ENCODE data around the gene DEFB129. TPM values are rescaled to one million over a fixed set of nuclear protein-coding genes. Genes with fewer than 3 reads are reported as not detected.
A peak's percentile ranks its signal among the peaks of the same experiment; 100 is the strongest.
"Not testable (repeated sequence)": the region's sequence is repeated elsewhere in the genome, so short reads cannot be mapped to it uniquely, and the experiment has no call there.

DEFB129 gene
- total and polyA plus RNA-seq, 2 donors: not detected

GRCh38 chr20:214383-214782 is 12.7 kb upstream of the DEFB129 start:
- Histone ChIP-seq H3K4me3 (ENCODE audit: low read length in 2 of 2) (no peak overlapping the region), H3K4me1 (ENCODE audit: control insufficient read depth in 2 of 2, insufficient read depth in 2 of 2, low read length in 2 of 2) (no peaks in the 10 kb centered on the region), H3K27ac (ENCODE audit: low read depth in 1 of 2, low read length in 1 of 2) (no peak overlapping the region), H3K27me3 (ENCODE audit: control insufficient read depth in 2 of 2, insufficient read depth in 1 of 2, low read length in 1 of 2) (peaks cover 0 to 2% of the 10 kb centered on the region in 2 donors), H3K36me3 (ENCODE audit: control insufficient read depth in 2 of 2, insufficient read depth in 2 of 2, low read length in 1 of 2) (no peaks in the 10 kb centered on the region), H3K9me3 (ENCODE audit: control insufficient read depth in 2 of 2, insufficient read depth in 1 of 2, low read length in 1 of 2) (no peaks in the 10 kb centered on the region)
- WGBS: 96% methylated on average over 2 of the region's 2 CpGs
- no peak for DNase-seq (ENCODE audit: low read depth in 6 of 9, low spot score in 9 of 9)

DNA sequence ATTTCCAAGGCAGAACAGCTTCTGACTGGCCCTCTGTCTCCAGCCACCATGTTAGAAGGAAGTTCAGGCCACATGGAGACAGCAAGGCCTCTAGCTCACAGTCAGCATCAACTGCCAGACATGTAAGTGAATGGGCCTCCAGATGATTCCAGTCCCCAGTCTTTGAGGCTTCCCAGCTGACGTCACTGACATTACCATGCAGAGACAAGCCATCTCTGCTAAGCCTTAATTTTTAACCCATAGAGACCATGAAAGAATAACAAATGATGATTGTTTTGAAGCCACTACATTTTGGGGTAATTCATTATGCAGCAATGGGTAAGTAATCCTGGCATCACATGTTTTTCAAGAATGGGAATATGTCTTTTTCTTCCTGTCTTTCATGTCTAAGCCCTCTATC is 11.3 kb upstream of the DEFB129 start:
- peaks cover 0 to 1% of the 10 kb centered on the region in 2 donors for H3K27me3 ChIP-seq (ENCODE audit: control insufficient read depth in 2 of 2, insufficient read depth in 1 of 2, low read length in 1 of 2)
- H3K9me3 ChIP-seq (ENCODE audit: control insufficient read depth in 2 of 2, insufficient read depth in 1 of 2, low read length in 1 of 2): no peaks in the 10 kb centered on the region
- no peak overlapping the region for H3K27ac ChIP-seq (ENCODE audit: low read depth in 1 of 2, low read length in 1 of 2)
- no peak for DNase-seq (ENCODE audit: low read depth in 6 of 9, low spot score in 9 of 9)
- no peaks in the 10 kb centered on the region for H3K36me3 ChIP-seq (ENCODE audit: control insufficient read depth in 2 of 2, insufficient read depth in 2 of 2, low read length in 1 of 2)
- 95% methylated on average over 1 of the region's 1 CpG for WGBS
- H3K4me3 ChIP-seq (ENCODE audit: low read length in 2 of 2): no peak overlapping the region
- no peaks in the 10 kb centered on the region for H3K4me1 ChIP-seq (ENCODE audit: control insufficient read depth in 2 of 2, insufficient read depth in 2 of 2, low read length in 2 of 2)

GRCh38 chr20:217266-217665 is 9.8 kb upstream of the DEFB129 start:
- H3K27me3 ChIP-seq (ENCODE audit: control insufficient read depth in 2 of 2, insufficient read depth in 1 of 2, low read length in 1 of 2): no peaks in the 10 kb centered on the region
- H3K9me3 ChIP-seq (ENCODE audit: control insufficient read depth in 2 of 2, insufficient read depth in 1 of 2, low read length in 1 of 2): no peaks in the 10 kb centered on the region
- H3K4me1 ChIP-seq (ENCODE audit: control insufficient read depth in 2 of 2, insufficient read depth in 2 of 2, low read length in 2 of 2): no peaks in the 10 kb centered on the region
- H3K27ac ChIP-seq (ENCODE audit: low read depth in 1 of 2, low read length in 1 of 2): no peak overlapping the region
- H3K4me3 ChIP-seq (ENCODE audit: low read length in 2 of 2): no peak overlapping the region
- WGBS: 95% methylated on average over 1 of the region's 1 CpG
- DNase-seq (ENCODE audit: low read depth in 6 of 9, low spot score in 9 of 9): no peak
- no peaks in the 10 kb centered on the region for H3K36me3 ChIP-seq (ENCODE audit: control insufficient read depth in 2 of 2, insufficient read depth in 2 of 2, low read length in 1 of 2)

DNA sequence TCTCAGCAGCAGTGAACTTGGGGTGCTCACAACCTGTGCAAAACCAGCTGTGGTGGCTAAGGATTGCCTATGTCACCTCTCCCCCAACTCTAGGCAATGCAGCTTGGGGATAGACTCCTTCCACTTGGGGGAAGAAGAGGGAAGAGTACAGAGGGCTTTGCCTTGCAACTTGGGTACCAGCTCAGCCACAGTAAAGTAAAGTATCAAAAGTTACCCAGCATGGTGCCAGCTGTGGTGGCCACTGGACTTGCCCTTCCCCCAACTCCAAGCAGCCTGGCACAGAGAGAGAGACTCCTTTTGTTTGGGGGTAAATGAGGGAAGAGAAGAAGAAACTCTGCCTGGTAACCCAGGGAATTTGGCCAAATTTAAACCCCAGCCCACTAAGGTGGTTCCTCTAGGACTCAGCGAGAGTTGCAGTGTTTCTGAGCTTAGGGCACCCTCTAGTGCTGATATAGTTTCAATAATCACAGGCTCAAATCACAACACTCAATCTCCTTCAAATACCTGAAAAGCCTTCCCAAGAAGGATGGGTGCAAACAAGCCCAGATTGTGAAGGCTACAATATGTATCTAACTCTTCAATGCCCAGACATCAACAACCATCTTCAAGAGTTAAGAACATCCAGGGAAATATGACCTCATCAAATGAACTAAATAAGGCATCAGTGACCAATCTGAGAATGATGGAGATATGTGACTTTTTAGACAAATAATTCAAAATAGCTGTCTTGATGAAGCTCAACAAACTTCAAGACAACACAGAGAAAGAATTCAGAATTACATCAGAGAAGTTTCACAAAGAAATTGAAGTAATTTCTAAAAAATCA is 7.6 kb upstream of the DEFB129 start:
- Histone ChIP-seq H3K9me3 (ENCODE audit: control insufficient read depth in 2 of 2, insufficient read depth in 1 of 2, low read length in 1 of 2) (no peaks in the 10 kb centered on the region), H3K4me3 (ENCODE audit: low read length in 2 of 2) (no peak overlapping the region), H3K36me3 (ENCODE audit: control insufficient read depth in 2 of 2, insufficient read depth in 2 of 2, low read length in 1 of 2) (no peaks in the 10 kb centered on the region), H3K27ac (ENCODE audit: low read depth in 1 of 2, low read length in 1 of 2) (no peak overlapping the region), H3K4me1 (ENCODE audit: control insufficient read depth in 2 of 2, insufficient read depth in 2 of 2, low read length in 2 of 2) (no peaks in the 10 kb centered on the region), H3K27me3 (ENCODE audit: control insufficient read depth in 2 of 2, insufficient read depth in 1 of 2, low read length in 1 of 2) (no peaks in the 10 kb centered on the region)
- DNase-seq (ENCODE audit: low read depth in 6 of 9, low spot score in 9 of 9): peak in 1 of 9 donors; percentile 10
- WGBS: 2% methylated on average over 1 of the region's 1 CpG

DNA sequence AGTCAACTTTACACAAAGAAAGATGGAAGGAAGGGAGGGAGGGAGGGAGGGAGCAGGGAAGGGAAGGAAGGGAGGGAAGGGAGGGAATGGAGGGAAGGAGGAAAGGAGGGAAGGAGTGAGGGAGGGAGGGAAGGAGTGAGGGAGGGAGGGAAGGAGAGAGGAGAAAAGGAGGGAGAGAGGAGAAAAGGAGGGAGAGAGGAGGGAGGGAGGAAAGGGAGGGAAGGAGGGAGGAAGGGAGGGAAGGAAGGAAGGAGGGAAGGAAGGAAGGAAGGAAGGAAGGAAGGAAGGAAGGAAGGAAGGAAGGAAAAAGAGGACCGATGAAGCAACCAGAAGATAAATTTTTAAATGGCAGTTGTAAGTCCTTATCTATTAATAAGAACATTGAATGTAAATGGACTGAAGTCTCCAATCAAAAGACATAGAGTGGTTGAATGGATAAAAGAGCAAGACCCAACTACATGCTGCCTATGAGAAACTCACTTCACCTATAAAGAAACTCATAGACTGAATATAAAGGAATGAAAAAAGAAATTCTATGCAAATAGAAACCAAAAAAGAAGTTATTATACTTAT is 5.7 kb upstream of the DEFB129 start:
- no peaks in the 10 kb centered on the region for H3K27me3 ChIP-seq (ENCODE audit: control insufficient read depth in 2 of 2, insufficient read depth in 1 of 2, low read length in 1 of 2)
- no peaks in the 10 kb centered on the region for H3K9me3 ChIP-seq (ENCODE audit: control insufficient read depth in 2 of 2, insufficient read depth in 1 of 2, low read length in 1 of 2)
- no peak for DNase-seq (ENCODE audit: low read depth in 6 of 9, low spot score in 9 of 9)
- H3K4me1 ChIP-seq (ENCODE audit: control insufficient read depth in 2 of 2, insufficient read depth in 2 of 2, low read length in 2 of 2): no peaks in the 10 kb centered on the region
- no peak overlapping the region for H3K27ac ChIP-seq (ENCODE audit: low read depth in 1 of 2, low read length in 1 of 2)
- H3K4me3 ChIP-seq (ENCODE audit: low read length in 2 of 2): no peak overlapping the region
- 70% methylated on average over 1 of the region's 1 CpG for WGBS
- no peaks in the 10 kb centered on the region for H3K36me3 ChIP-seq (ENCODE audit: control insufficient read depth in 2 of 2, insufficient read depth in 2 of 2, low read length in 1 of 2)

DNA sequence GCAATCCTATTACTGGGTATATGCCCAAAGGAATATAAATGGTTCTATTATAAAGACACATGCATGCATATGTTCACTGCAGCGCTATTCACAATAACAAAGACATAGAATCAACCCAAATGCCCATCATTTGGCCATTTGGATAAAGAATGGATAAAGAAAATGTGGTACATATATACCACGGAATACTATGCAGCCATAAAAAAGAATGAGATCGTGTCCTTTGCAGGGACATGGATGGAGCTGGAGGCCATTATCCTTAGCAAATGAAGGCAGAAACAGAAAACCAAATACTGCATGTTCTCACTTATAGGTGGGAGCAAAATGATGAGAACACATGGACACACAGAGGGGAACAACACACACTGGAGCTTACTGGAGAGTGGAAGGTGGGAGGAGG is 1.2 kb upstream of the DEFB129 start:
- not testable (repeated sequence) for H3K27me3 ChIP-seq (ENCODE audit: control insufficient read depth in 2 of 2, insufficient read depth in 1 of 2, low read length in 1 of 2); H3K27ac ChIP-seq (ENCODE audit: low read depth in 1 of 2, low read length in 1 of 2); DNase-seq (ENCODE audit: low read depth in 6 of 9, low spot score in 9 of 9); H3K4me1 ChIP-seq (ENCODE audit: control insufficient read depth in 2 of 2, insufficient read depth in 2 of 2, low read length in 2 of 2); H3K9me3 ChIP-seq (ENCODE audit: control insufficient read depth in 2 of 2, insufficient read depth in 1 of 2, low read length in 1 of 2); H3K36me3 ChIP-seq (ENCODE audit: control insufficient read depth in 2 of 2, insufficient read depth in 2 of 2, low read length in 1 of 2); H3K4me3 ChIP-seq (ENCODE audit: low read length in 2 of 2)
- 95% methylated on average over 3 of the region's 3 CpGs for WGBS

GRCh38 chr20:227439-228105 is 514 bp downstream of the DEFB129 start:
- DNase-seq (ENCODE audit: low read depth in 6 of 9, low spot score in 9 of 9): peak in 2 of 9 donors; percentile 27 to 39
- H3K36me3 ChIP-seq (ENCODE audit: control insufficient read depth in 2 of 2, insufficient read depth in 2 of 2, low read length in 1 of 2): no peaks in the 10 kb centered on the region
- peaks cover 0 to 2% of the 10 kb centered on the region in 2 donors for H3K4me1 ChIP-seq (ENCODE audit: control insufficient read depth in 2 of 2, insufficient read depth in 2 of 2, low read length in 2 of 2)
- no peaks in the 10 kb centered on the region for H3K27me3 ChIP-seq (ENCODE audit: control insufficient read depth in 2 of 2, insufficient read depth in 1 of 2, low read length in 1 of 2)
- H3K4me3 ChIP-seq (ENCODE audit: low read length in 2 of 2): no peak overlapping the region
- H3K9me3 ChIP-seq (ENCODE audit: control insufficient read depth in 2 of 2, insufficient read depth in 1 of 2, low read length in 1 of 2): no peaks in the 10 kb centered on the region
- WGBS: 37% methylated on average over 3 of the region's 3 CpGs
- H3K27ac ChIP-seq (ENCODE audit: low read depth in 1 of 2, low read length in 1 of 2): peak overlapping the region in 1 of 2 donors; percentile 68

GRCh38 chr20:235891-236290 is 8.8 kb downstream of the DEFB129 start:
- WGBS: 97% methylated on average over 1 of the region's 1 CpG
- H3K27me3 ChIP-seq (ENCODE audit: control insufficient read depth in 2 of 2, insufficient read depth in 1 of 2, low read length in 1 of 2): no peaks in the 10 kb centered on the region
- no peak overlapping the region for H3K4me3 ChIP-seq (ENCODE audit: low read length in 2 of 2)
- no peak overlapping the region for H3K27ac ChIP-seq (ENCODE audit: low read depth in 1 of 2, low read length in 1 of 2)
- H3K9me3 ChIP-seq (ENCODE audit: control insufficient read depth in 2 of 2, insufficient read depth in 1 of 2, low read length in 1 of 2): no peaks in the 10 kb centered on the region
- H3K4me1 ChIP-seq (ENCODE audit: control insufficient read depth in 2 of 2, insufficient read depth in 2 of 2, low read length in 2 of 2): peaks cover 2 to 6% of the 10 kb centered on the region in 2 donors
- DNase-seq (ENCODE audit: low read depth in 6 of 9, low spot score in 9 of 9): no peak
- no peaks in the 10 kb centered on the region for H3K36me3 ChIP-seq (ENCODE audit: control insufficient read depth in 2 of 2, insufficient read depth in 2 of 2, low read length in 1 of 2)

GRCh38 chr20:237489-237888 is 10.4 kb downstream of the DEFB129 start:
- DNase-seq (ENCODE audit: low read depth in 6 of 9, low spot score in 9 of 9): peak in 6 of 9 donors; percentile 17 to 61 (median 31)
- peaks cover 2 to 6% of the 10 kb centered on the region in 2 donors for H3K4me1 ChIP-seq (ENCODE audit: control insufficient read depth in 2 of 2, insufficient read depth in 2 of 2, low read length in 2 of 2)
- H3K4me3 ChIP-seq (ENCODE audit: low read length in 2 of 2): no peak overlapping the region
- peak overlapping the region; percentile 49 to 65 for H3K27ac ChIP-seq (ENCODE audit: low read depth in 1 of 2, low read length in 1 of 2)
- WGBS: 12% methylated on average over 4 of the region's 4 CpGs
- H3K9me3 ChIP-seq (ENCODE audit: control insufficient read depth in 2 of 2, insufficient read depth in 1 of 2, low read length in 1 of 2): no peaks in the 10 kb centered on the region
- no peaks in the 10 kb centered on the region for H3K36me3 ChIP-seq (ENCODE audit: control insufficient read depth in 2 of 2, insufficient read depth in 2 of 2, low read length in 1 of 2)
- no peaks in the 10 kb centered on the region for H3K27me3 ChIP-seq (ENCODE audit: control insufficient read depth in 2 of 2, insufficient read depth in 1 of 2, low read length in 1 of 2)
